Measurements from ENCODE around the gene TEX52. TPM values are rescaled to one million over a fixed set of nuclear protein-coding genes. Genes with fewer than 3 reads are reported as not detected.
A peak's percentile ranks its signal among the peaks of the same experiment; 100 is the strongest.

Gene TEX52
- total RNA-seq, 1 donor from 2014 or later, result not detected

GRCh38 chr12:2858944-2859421, 2.1 kb upstream of the TEX52 start:
- H3K27me3 ChIP-seq, result peaks cover 5% of the 10 kb centered on the region
- no peak overlapping the region for H3K27ac Mint-ChIP-seq
- H3K4me1 Mint-ChIP-seq, result peaks cover 17% of the 10 kb centered on the region
- H3K36me3 ChIP-seq, result peaks cover 15% of the 10 kb centered on the region
- peaks cover 34% of the 10 kb centered on the region for H3K36me3 Mint-ChIP-seq
- peaks cover 25% of the 10 kb centered on the region for H3K4me1 ChIP-seq
- H4K20me1 ChIP-seq (ENCODE audit: low read depth), result peaks cover 25% of the 10 kb centered on the region
- no peaks in the 10 kb centered on the region for H3K79me2 ChIP-seq (ENCODE audit: low read depth)
- peaks cover 9% of the 10 kb centered on the region for H3K27me3 Mint-ChIP-seq (ENCODE audit: insufficient read depth, low read depth)
- no peak overlapping the region for H2AFZ ChIP-seq (replicated peaks)
- H3K4me3 Mint-ChIP-seq, result no peak overlapping the region
- no peaks in the 10 kb centered on the region for H3K9me3 Mint-ChIP-seq
- peak overlapping the region; percentile 27 for H3K27ac ChIP-seq
- no peak overlapping the region for H3K9ac ChIP-seq
- no peaks in the 10 kb centered on the region for H3K9me3 ChIP-seq (ENCODE audit: low read depth)
- TF ChIP-seq, protein P1, sequence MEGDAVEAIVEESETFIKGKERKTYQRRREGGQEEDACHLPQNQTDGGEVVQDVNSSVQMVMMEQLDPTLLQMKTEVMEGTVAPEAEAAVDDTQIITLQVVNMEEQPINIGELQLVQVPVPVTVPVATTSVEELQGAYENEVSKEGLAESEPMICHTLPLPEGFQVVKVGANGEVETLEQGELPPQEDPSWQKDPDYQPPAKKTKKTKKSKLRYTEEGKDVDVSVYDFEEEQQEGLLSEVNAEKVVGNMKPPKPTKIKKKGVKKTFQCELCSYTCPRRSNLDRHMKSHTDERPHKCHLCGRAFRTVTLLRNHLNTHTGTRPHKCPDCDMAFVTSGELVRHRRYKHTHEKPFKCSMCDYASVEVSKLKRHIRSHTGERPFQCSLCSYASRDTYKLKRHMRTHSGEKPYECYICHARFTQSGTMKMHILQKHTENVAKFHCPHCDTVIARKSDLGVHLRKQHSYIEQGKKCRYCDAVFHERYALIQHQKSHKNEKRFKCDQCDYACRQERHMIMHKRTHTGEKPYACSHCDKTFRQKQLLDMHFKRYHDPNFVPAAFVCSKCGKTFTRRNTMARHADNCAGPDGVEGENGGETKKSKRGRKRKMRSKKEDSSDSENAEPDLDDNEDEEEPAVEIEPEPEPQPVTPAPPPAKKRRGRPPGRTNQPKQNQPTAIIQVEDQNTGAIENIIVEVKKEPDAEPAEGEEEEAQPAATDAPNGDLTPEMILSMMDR (IDR thresholded peaks at IDR 0.05), result no peak
- TF ChIP-seq EZH2 (IDR thresholded peaks at IDR 0.05) (no peak), EZH2phosphoT487 (IDR thresholded peaks at IDR 0.05) (no peak)
- H3F3A ChIP-seq (ENCODE audit: low read depth), result peaks cover 36% of the 10 kb centered on the region
- H3K4me2 ChIP-seq, result no peak overlapping the region
- no peak overlapping the region for H3K4me3 ChIP-seq
- DNase-seq (ENCODE audit: low spot score), result no peak

DNA sequence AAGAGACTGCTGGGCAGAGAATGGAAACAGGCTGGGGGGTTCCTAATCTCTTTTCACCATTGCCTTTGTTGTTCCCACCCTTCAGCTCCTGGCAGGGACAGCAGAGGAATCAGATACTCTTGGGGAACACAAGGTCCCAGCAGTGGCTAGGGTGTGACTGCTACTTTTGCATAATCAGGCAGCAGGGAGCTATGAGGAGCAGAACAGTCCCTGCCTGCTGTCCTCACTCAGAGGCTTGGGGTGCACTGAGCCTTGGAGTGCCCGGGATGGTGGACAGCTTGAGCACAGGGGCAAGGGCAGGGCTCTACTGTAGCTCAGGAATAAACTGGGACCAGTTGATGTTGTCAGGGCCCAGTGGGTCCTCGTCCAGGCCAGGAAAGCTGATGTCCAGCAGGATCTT, 1.5 kb upstream of the TEX52 start:
- H3K4me1 Mint-ChIP-seq, result peaks cover 20% of the 10 kb centered on the region
- no peak overlapping the region for H3K27ac Mint-ChIP-seq
- H3K36me3 Mint-ChIP-seq, result peaks cover 32% of the 10 kb centered on the region
- peaks cover 25% of the 10 kb centered on the region for H3K4me1 ChIP-seq
- peaks cover 25% of the 10 kb centered on the region for H4K20me1 ChIP-seq (ENCODE audit: low read depth)
- H3K9ac ChIP-seq, result no peak overlapping the region
- peaks cover 11% of the 10 kb centered on the region for H3K27me3 Mint-ChIP-seq (ENCODE audit: insufficient read depth, low read depth)
- no peak overlapping the region for H3K4me3 Mint-ChIP-seq
- peak overlapping the region; percentile 27 for H3K27ac ChIP-seq
- H3K9me3 ChIP-seq (ENCODE audit: low read depth), result no peaks in the 10 kb centered on the region
- H3K27me3 ChIP-seq, result peaks cover 5% of the 10 kb centered on the region
- no peak for TF ChIP-seq EZH2phosphoT487 (IDR thresholded peaks at IDR 0.05)
- TF ChIP-seq EZH2 (IDR thresholded peaks at IDR 0.05), result no peak
- TF ChIP-seq, protein P1 (IDR thresholded peaks at IDR 0.05), result no peak
- H3K9me3 Mint-ChIP-seq, result no peaks in the 10 kb centered on the region
- peaks cover 15% of the 10 kb centered on the region for H3K36me3 ChIP-seq
- DNase-seq (ENCODE audit: low spot score), result peak; percentile 30
- H3K79me2 ChIP-seq (ENCODE audit: low read depth), result no peaks in the 10 kb centered on the region
- no peak overlapping the region for H2AFZ ChIP-seq (replicated peaks)
- peaks cover 36% of the 10 kb centered on the region for H3F3A ChIP-seq (ENCODE audit: low read depth)
- H3K4me3 ChIP-seq, result no peak overlapping the region
- no peak overlapping the region for H3K4me2 ChIP-seq

- TF ChIP-seq, protein P1 (IDR thresholded peaks at IDR 0.05), result no peak
- no peak for TF ChIP-seq EZH2 (IDR thresholded peaks at IDR 0.05)
- TF ChIP-seq EZH2phosphoT487 (IDR thresholded peaks at IDR 0.05), result no peak
- Histone ChIP-seq H3K4me3 (no peak overlapping the region), H3K27ac (no peak overlapping the region), H3F3A (ENCODE audit: low read depth) (peaks cover 36% of the 10 kb centered on the region), H4K20me1 (ENCODE audit: low read depth) (peaks cover 25% of the 10 kb centered on the region), H3K9ac (no peak overlapping the region), H3K9me3 (ENCODE audit: low read depth) (no peaks in the 10 kb centered on the region), H3K36me3 (peaks cover 15% of the 10 kb centered on the region), H3K27me3 (peaks cover 5% of the 10 kb centered on the region), H3K79me2 (ENCODE audit: low read depth) (no peaks in the 10 kb centered on the region), H2AFZ (replicated peaks) (no peak overlapping the region), H3K4me1 (peaks cover 25% of the 10 kb centered on the region), H3K4me2 (no peak overlapping the region)
- Mint-ChIP-seq H3K27ac (no peak overlapping the region), H3K4me1 (peaks cover 20% of the 10 kb centered on the region), H3K27me3 (ENCODE audit: insufficient read depth, low read depth) (peaks cover 11% of the 10 kb centered on the region), H3K36me3 (peaks cover 26% of the 10 kb centered on the region), H3K4me3 (no peak overlapping the region), H3K9me3 (no peaks in the 10 kb centered on the region)
- no peak for DNase-seq (ENCODE audit: low spot score)
Observed at GRCh38 chr12:2857576-2857975, 737 bp upstream of the TEX52 start.
